H1 (cell line): ENCODE results near the gene UBR7. TPM values are rescaled to one million over a fixed set of nuclear protein-coding genes. Genes with fewer than 3 reads are reported as not detected.

ENCODE experiments used
- ASH2L ChIP-seq: fragments of 200-600, 300-600 bp; sonication (generic); IDR thresholded peaks from one replicate; pipeline ENCODE4 v1.7.1; 2017; ENCODE audit warnings: low read length
- ATF2 ChIP-seq: IDR thresholded peaks from 2 replicates; pipeline ENCODE4 v1.6.1; 2012; ENCODE audit warnings: low read length, inconsistent platforms
- CBX8 ChIP-seq: fragments of 300-800, 300-1000 bp; sonication (generic); IDR thresholded peaks from 2 replicates; pipeline ENCODE4 v1.7.1; 2016; ENCODE audit warnings: low read depth, low read length, borderline replicate concordance
- CEBPB ChIP-seq: IDR thresholded peaks from 2 replicates; pipeline ENCODE4 v1.6.1; 2012; ENCODE audit warnings: low read depth, low read length
- CHD1 ChIP-seq: IDR thresholded peaks from 2 replicates; pipeline ENCODE4 v1.6.1; 2012; ENCODE audit warnings: low read depth, low read length, improper control_type of control experiment
- EGR1 ChIP-seq: IDR thresholded peaks from 2 replicates; pipeline ENCODE4 v1.6.1; 2011; ENCODE audit warnings: low read depth, low read length, borderline replicate concordance
- EZH2 ChIP-seq: fragments of 200-600 bp; sonication (generic); IDR thresholded peaks from 2 replicates; pipeline ENCODE4 v1.7.1; 2012; ENCODE audit warnings: low read depth, mild to moderate bottlenecking, moderate library complexity, low read length, inconsistent platforms; ENCODE audit not compliant: severe bottlenecking
- JUN ChIP-seq: IDR thresholded peaks from 2 replicates; pipeline ENCODE4 v1.6.1; 2011; ENCODE audit warnings: low read depth, mild to moderate bottlenecking, improper control_type of control experiment, low read length
- KDM1A ChIP-seq: fragments of 200-600, 300-600 bp; sonication (generic); IDR thresholded peaks from 2 replicates; pipeline ENCODE4 v1.7.1; 2016; ENCODE audit warnings: mild to moderate bottlenecking, low read length, borderline replicate concordance
- KDM4A ChIP-seq: IDR thresholded peaks from one replicate; pipeline ENCODE4 v1.7.1; 2012; ENCODE audit warnings: low read depth, mild to moderate bottlenecking, moderate library complexity, low read length, inconsistent platforms; ENCODE audit not compliant: severe bottlenecking
- NANOG ChIP-seq: IDR thresholded peaks from 2 replicates; pipeline ENCODE4 v1.6.1; 2011; ENCODE audit warnings: low read length, low read depth, mild to moderate bottlenecking, inconsistent platforms; ENCODE audit not compliant: insufficient read depth, poor library complexity, severe bottlenecking
- PHF8 ChIP-seq: fragments of 200-600 bp; sonication (generic); conservative IDR thresholded peaks from 2 replicates; pipeline ENCODE4 v1.7.1; 2012; ENCODE audit warnings: low read depth, mild to moderate bottlenecking, inconsistent platforms, low read length, moderate library complexity
- RXRA ChIP-seq: IDR thresholded peaks from 2 replicates; pipeline ENCODE4 v1.6.1; 2011; ENCODE audit warnings: low read depth, mild to moderate bottlenecking, low read length, moderate library complexity; ENCODE audit not compliant: insufficient read depth
- SAP30 ChIP-seq: fragments of 300-600 bp; sonication (generic); IDR thresholded peaks from 2 replicates; pipeline ENCODE4 v1.7.1; 2012; ENCODE audit warnings: low read length, moderate library complexity, mild to moderate bottlenecking, inconsistent platforms; ENCODE audit not compliant: insufficient read depth, insufficient replicate concordance
- SIX5 ChIP-seq: IDR thresholded peaks from 2 replicates; pipeline ENCODE4 v1.6.1; 2011; ENCODE audit warnings: mild to moderate bottlenecking, low read depth, low read length
- SP1 ChIP-seq: IDR thresholded peaks from 2 replicates; pipeline ENCODE4 v1.6.1; 2011; ENCODE audit warnings: low read depth, low read length
- SP4 ChIP-seq: IDR thresholded peaks from 2 replicates; pipeline ENCODE4 v1.6.1; 2012; ENCODE audit warnings: low read length, inconsistent platforms
- TAF1 ChIP-seq: IDR thresholded peaks from 2 replicates; pipeline ENCODE4 v1.6.1; 2011; ENCODE audit warnings: mild to moderate bottlenecking, low read depth, low read length
- TCF12 ChIP-seq: IDR thresholded peaks from 2 replicates; pipeline ENCODE4 v1.6.1; 2011; ENCODE audit warnings: low read depth, mild to moderate bottlenecking, low read length
- TEAD4 ChIP-seq: IDR thresholded peaks from 2 replicates; pipeline ENCODE4 v1.6.1; 2012; ENCODE audit warnings: low read depth, low read length, inconsistent platforms, mixed read lengths
- USF2 ChIP-seq: IDR thresholded peaks from 2 replicates; pipeline ENCODE4 v1.6.1; 2011; ENCODE audit warnings: low read length, improper control_type of control experiment
- polyA plus RNA-seq, 7 experiments: library from polyadenylated mRNA; depleted of rRNA in 3 of 7; stranded (reverse) in 5 of 7; unstranded in 2 of 7; fragments of >200 nt in 5 of 7; fragments of 200-250 nt in 2 of 7; gene quantifications; 1 replicate in 5 of 7; 2 replicates in 1 of 7; 4 replicates in 1 of 7; pipeline versions ENCODE4 v1.2.1 to v1.2.3, GENCODE V29; 2011 to 2013; ENCODE audit warnings: missing spikeins in 2 of 7, mixed read lengths in 2 of 7
- total RNA-seq: library from RNA; stranded (reverse); fragmentation: NEBNext Ultra II Directional; extraction: Animal tissue kit (Norgen Biotek cat#: 25700); gene quantifications from 2 replicates; pipeline ENCODE4 v1.2.1, GENCODE V29; 2021
- TF ChIP-seq, protein P1 (sequence below): IDR thresholded peaks from 2 replicates; pipeline ENCODE4 v1.6.1; 2012; ENCODE audit warnings: inconsistent platforms

Gene UBR7
- total and polyA plus RNA-seq, 2 of the 8 experiments (the other 6 are each of a cell fraction or from before 2014, with no cell fraction given), result 20.1 to 28.4 TPM

- no peak for TF ChIP-seq ATF2
- no peak for TF ChIP-seq CHD1
- no peak for TF ChIP-seq NANOG
- no peak for TF ChIP-seq RXRA
- TF ChIP-seq EZH2, result peak; percentile 21
- TF ChIP-seq SAP30, result peak; percentile 88
- TF ChIP-seq TAF1, result peak; percentile 73
- peak; percentile 70 for TF ChIP-seq KDM4A
- TF ChIP-seq SP4, result no peak
- peak; percentile 56; the same call in 1 of the 2 replicates for TF ChIP-seq PHF8
- no peak for TF ChIP-seq TCF12
- TF ChIP-seq CEBPB, result no peak
- no peak for TF ChIP-seq CBX8
- TF ChIP-seq SP1, result no peak
- no peak for TF ChIP-seq KDM1A
- TF ChIP-seq JUN, result no peak
- peak; percentile 73 for TF ChIP-seq EGR1
- TF ChIP-seq USF2, result no peak
- TF ChIP-seq TEAD4, result no peak
- peak; percentile 7; the same call in 1 of the 2 replicates for TF ChIP-seq SIX5
- TF ChIP-seq, protein P1, sequence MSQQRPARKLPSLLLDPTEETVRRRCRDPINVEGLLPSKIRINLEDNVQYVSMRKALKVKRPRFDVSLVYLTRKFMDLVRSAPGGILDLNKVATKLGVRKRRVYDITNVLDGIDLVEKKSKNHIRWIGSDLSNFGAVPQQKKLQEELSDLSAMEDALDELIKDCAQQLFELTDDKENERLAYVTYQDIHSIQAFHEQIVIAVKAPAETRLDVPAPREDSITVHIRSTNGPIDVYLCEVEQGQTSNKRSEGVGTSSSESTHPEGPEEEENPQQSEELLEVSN, result peak; percentile 89
- peak; percentile 76 for TF ChIP-seq ASH2L
Measured at GRCh38 chr14:93206793-93207467, at the start of gene UBR7, which contains the start of gene GON7 (continued).
